ENCODE results near the gene VPS72. TPM values are rescaled to one million over a fixed set of nuclear protein-coding genes. Genes with fewer than 3 reads are reported as not detected.

The VPS72 gene
- total RNA-seq, 1 experiment from 2014 or later, result 75.1 TPM

DNA sequence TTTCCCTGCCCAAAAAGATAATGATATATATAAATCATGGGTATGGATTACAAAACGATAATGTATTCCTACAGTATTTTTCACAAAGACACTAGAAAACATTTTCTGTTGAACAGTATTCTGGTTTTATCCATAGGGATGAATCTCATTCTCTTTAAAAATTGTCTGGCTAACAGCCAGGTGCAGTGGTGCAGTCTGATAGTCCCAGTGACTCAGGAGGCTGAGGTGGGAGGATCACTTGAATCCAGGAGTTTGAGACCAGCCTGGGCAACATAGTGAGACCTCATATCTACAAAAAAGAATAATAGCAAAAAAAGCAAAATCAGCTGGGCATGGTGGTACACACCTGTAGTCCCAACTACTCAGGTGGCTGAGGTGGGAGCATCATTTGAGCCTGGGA, 31.6 kb upstream of the VPS72 start:
- no peak overlapping the region for H3K4me2 ChIP-seq (ENCODE audit: low read length)
- CTCF ChIA-PET, result interaction anchor here (0.6 kb wide), 1 partner anchor 117 kb away, joined by 4 read pairs; no protein-coding TSS in a partner anchor
- POLR2A ChIA-PET (ENCODE audit: unreplicated experiment), result no interaction called here
- intact Hi-C loops (cut with micrococcal nuclease), result no loop called here
- H3K4me3 ChIP-seq (ENCODE audit: low read length), result no peak overlapping the region
- H3K9ac ChIP-seq (ENCODE audit: low read length), result no peak overlapping the region
- H3K27ac ChIP-seq (ENCODE audit: low read length), result no peak overlapping the region
- ATAC-seq, result no peak
- H3K9me3 ChIP-seq (ENCODE audit: low read length), result no peaks in the 10 kb centered on the region
- TF ChIP-seq, protein P1, sequence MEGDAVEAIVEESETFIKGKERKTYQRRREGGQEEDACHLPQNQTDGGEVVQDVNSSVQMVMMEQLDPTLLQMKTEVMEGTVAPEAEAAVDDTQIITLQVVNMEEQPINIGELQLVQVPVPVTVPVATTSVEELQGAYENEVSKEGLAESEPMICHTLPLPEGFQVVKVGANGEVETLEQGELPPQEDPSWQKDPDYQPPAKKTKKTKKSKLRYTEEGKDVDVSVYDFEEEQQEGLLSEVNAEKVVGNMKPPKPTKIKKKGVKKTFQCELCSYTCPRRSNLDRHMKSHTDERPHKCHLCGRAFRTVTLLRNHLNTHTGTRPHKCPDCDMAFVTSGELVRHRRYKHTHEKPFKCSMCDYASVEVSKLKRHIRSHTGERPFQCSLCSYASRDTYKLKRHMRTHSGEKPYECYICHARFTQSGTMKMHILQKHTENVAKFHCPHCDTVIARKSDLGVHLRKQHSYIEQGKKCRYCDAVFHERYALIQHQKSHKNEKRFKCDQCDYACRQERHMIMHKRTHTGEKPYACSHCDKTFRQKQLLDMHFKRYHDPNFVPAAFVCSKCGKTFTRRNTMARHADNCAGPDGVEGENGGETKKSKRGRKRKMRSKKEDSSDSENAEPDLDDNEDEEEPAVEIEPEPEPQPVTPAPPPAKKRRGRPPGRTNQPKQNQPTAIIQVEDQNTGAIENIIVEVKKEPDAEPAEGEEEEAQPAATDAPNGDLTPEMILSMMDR (conservative IDR thresholded peaks at IDR 0.05; ENCODE audit: low read depth, low read length), result no peak
- no peak for TF ChIP-seq EZH2phosphoT487 (IDR thresholded peaks at IDR 0.05; ENCODE audit: borderline replicate concordance, low read length)
- TF ChIP-seq EZH2 (IDR thresholded peaks at IDR 0.05; ENCODE audit: low read length, unreplicated experiment), result no peak
- no peaks in the 10 kb centered on the region for H3K27me3 ChIP-seq (ENCODE audit: low read length)
- H2AFZ ChIP-seq (ENCODE audit: low read length), result no peak overlapping the region
- H3K36me3 ChIP-seq (ENCODE audit: low read depth, low read length), result peaks cover 33% of the 10 kb centered on the region
- no peaks in the 10 kb centered on the region for H3K9me2 ChIP-seq (replicated peaks; ENCODE audit: low read length)
- no peak for DNase-seq
- H4K20me1 ChIP-seq (ENCODE audit: low read length), result 0 out of 2 replicates have a peak, but pooled peaks cover 23% of the 10 kb centered on the region
- BruUV-seq (replicated peaks), result no TSS peak
- peaks cover 5% of the 10 kb centered on the region for H3F3A ChIP-seq (ENCODE audit: low read length, unreplicated experiment)
- no peaks in the 10 kb centered on the region for H3K4me1 ChIP-seq (ENCODE audit: insufficient read depth, low read length)
- H3K79me2 ChIP-seq (ENCODE audit: low read length), result peaks cover 80% of the 10 kb centered on the region

DNA sequence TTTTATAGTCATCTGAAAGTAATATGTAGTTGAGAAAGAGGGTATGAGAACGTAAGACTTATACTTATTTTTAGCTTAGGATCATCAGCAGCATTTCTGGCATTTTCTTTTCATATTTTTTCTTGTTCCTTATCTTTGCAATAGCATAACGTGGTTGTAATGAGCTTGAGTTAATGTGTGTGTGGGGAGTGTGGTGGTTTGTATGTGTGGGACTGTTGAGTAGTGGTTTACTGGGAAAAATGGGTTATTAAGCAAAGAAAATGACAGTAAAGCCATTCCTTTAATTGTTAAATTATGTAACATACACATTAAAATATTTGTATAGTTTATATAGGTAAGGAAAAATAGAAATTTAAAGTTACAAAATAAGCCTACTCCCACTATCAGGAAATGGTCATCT, 23.6 kb upstream of the VPS72 start:
- H3F3A ChIP-seq (ENCODE audit: low read length, unreplicated experiment), result no peaks in the 10 kb centered on the region
- DNase-seq (no peak), ATAC-seq (no peak)
- no peak overlapping the region for H3K4me2 ChIP-seq (ENCODE audit: low read length)
- no peaks in the 10 kb centered on the region for H3K4me1 ChIP-seq (ENCODE audit: insufficient read depth, low read length)
- peaks cover 23% of the 10 kb centered on the region for H4K20me1 ChIP-seq (ENCODE audit: low read length)
- CTCF ChIA-PET, result no interaction called here
- H3K36me3 ChIP-seq (ENCODE audit: low read depth, low read length), result peaks cover 18% of the 10 kb centered on the region; the same call in 1 of the 2 replicates
- H3K9ac ChIP-seq (ENCODE audit: low read length), result no peak overlapping the region
- no peak overlapping the region for H2AFZ ChIP-seq (ENCODE audit: low read length)
- H3K27ac ChIP-seq (ENCODE audit: low read length), result no peak overlapping the region
- H3K27me3 ChIP-seq (ENCODE audit: low read length), result no peaks in the 10 kb centered on the region
- POLR2A ChIA-PET (ENCODE audit: unreplicated experiment), result interaction anchor here (0.6 kb wide), 1 partner anchor 13 kb away, joined by 4 read pairs; no protein-coding TSS in a partner anchor
- no peak overlapping the region for H3K4me3 ChIP-seq (ENCODE audit: low read length)
- peaks cover 98% of the 10 kb centered on the region for H3K79me2 ChIP-seq (ENCODE audit: low read length)
- BruUV-seq (replicated peaks), result no TSS peak
- H3K9me3 ChIP-seq (ENCODE audit: low read length), result no peaks in the 10 kb centered on the region
- intact Hi-C loops (cut with micrococcal nuclease), result no loop called here
- H3K9me2 ChIP-seq (replicated peaks; ENCODE audit: low read length), result no peaks in the 10 kb centered on the region
- TF ChIP-seq EZH2 (IDR thresholded peaks at IDR 0.05; ENCODE audit: low read length, unreplicated experiment), result no peak
- no peak for TF ChIP-seq EZH2phosphoT487 (IDR thresholded peaks at IDR 0.05; ENCODE audit: borderline replicate concordance, low read length)
- TF ChIP-seq, protein P1 (conservative IDR thresholded peaks at IDR 0.05; ENCODE audit: low read depth, low read length), result no peak

DNA sequence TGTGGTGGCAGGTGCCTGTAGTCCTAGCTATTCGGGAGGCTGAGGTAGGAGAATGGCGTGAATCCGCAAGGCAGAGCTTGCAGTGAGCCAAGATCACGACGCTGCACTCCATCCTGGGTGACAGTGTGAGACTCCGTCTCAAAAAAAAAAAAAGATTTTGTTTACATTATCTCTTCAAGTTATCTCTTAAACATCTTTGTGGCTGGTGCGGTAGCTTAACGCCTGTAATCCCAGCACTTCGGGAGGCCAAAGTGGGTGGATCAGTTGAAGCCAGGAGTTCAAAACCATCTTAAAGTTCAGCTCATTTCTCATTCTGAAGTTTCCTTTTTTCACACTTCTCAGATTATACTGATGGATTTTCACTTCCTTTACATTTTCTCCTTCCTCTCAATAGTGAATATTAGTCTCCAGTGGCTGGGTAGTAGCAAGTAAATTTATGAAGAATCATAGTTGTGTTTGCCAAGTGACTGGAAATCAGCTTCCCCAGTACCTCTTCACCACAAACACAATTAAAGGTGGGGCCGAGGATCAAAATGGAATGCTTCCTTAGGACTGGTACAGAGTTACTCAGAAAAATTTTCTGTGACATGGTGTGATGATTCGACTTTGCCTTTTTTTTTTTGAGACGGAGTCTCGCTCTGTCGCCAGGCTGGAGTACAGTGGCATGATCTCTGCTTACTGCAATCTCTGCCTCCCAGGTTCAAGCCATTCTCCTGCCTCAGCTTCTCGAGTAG, 22.1 kb upstream of the VPS72 start:
- H3K9me2 ChIP-seq (replicated peaks; ENCODE audit: low read length), result no peaks in the 10 kb centered on the region
- intact Hi-C loops (cut with micrococcal nuclease), result no loop called here
- POLR2A ChIA-PET (ENCODE audit: unreplicated experiment), result interaction anchor here (0.7 kb wide), 1 partner anchor 158 kb away, joined by 3 read pairs; no protein-coding TSS in a partner anchor
- TF ChIP-seq EZH2 (IDR thresholded peaks at IDR 0.05; ENCODE audit: low read length, unreplicated experiment), result no peak
- no peak overlapping the region for H3K9ac ChIP-seq (ENCODE audit: low read length)
- no TSS peak for BruUV-seq (replicated peaks)
- no peak overlapping the region for H3K4me2 ChIP-seq (ENCODE audit: low read length)
- peaks cover 16% of the 10 kb centered on the region for H4K20me1 ChIP-seq (ENCODE audit: low read length)
- no peak overlapping the region for H3K4me3 ChIP-seq (ENCODE audit: low read length)
- CTCF ChIA-PET, result no interaction called here
- no peaks in the 10 kb centered on the region for H3K4me1 ChIP-seq (ENCODE audit: insufficient read depth, low read length)
- no peaks in the 10 kb centered on the region for H3F3A ChIP-seq (ENCODE audit: low read length, unreplicated experiment)
- no peak overlapping the region for H2AFZ ChIP-seq (ENCODE audit: low read length)
- no peaks in the 10 kb centered on the region for H3K27me3 ChIP-seq (ENCODE audit: low read length)
- no peak overlapping the region for H3K27ac ChIP-seq (ENCODE audit: low read length)
- H3K79me2 ChIP-seq (ENCODE audit: low read length), result peaks cover 98% of the 10 kb centered on the region
- H3K36me3 ChIP-seq (ENCODE audit: low read depth, low read length), result peaks cover 22% of the 10 kb centered on the region; the same call in 1 of the 2 replicates
- ATAC-seq, result peak; percentile 45
- peak; percentile 51 for DNase-seq
- H3K9me3 ChIP-seq (ENCODE audit: low read length), result no peaks in the 10 kb centered on the region

Measured in PC-3 (cell line).